Natural killer cell (primary cell): ENCODE measurements around the gene DTX2. TPM values are rescaled to one million over a fixed set of nuclear protein-coding genes. Genes with fewer than 3 reads are reported as not detected.
"Not testable (repeated sequence)": the region's sequence is repeated elsewhere in the genome, so short reads cannot be mapped to it uniquely, and the experiment has no call there.

ENCODE experiments used
- ATAC-seq, 3 donors: fragments of 150-1000 bp in 2 of 3; fragments of 200-7000 bp in 1 of 3; cut with Tn5 transposase; 1 replicate in 1 of 3; 2 replicates in 2 of 3; pipeline ENCODE4 v1.10.0; 2021; ENCODE audit warnings: mild to moderate bottlenecking in 2 of 3, moderate library complexity in 2 of 3
- DNase-seq, 2 donors: peaks; one replicate each; pipeline versions ENCODE4 v3.0.0 to v3.0.0-alpha.2; 2013 to 2021; ENCODE audit warnings: mixed read lengths in 1 of 2
- H3K27ac ChIP-seq: one replicate; pipeline ENCODE4 v1.5.1; 2013; ENCODE audit warnings: mild to moderate bottlenecking, low read length
- H3K27me3 ChIP-seq: one replicate; pipeline ENCODE4 v1.6.1; 2013; ENCODE audit warnings: low read length; ENCODE audit not compliant: control insufficient read depth, insufficient read depth
- H3K36me3 ChIP-seq: one replicate; pipeline ENCODE4 v1.6.1; 2013; ENCODE audit warnings: low read length; ENCODE audit not compliant: control insufficient read depth, insufficient read depth
- H3K4me1 ChIP-seq: one replicate; pipeline ENCODE4 v1.6.1; 2013; ENCODE audit warnings: low read length; ENCODE audit not compliant: control insufficient read depth, insufficient read depth
- H3K4me3 ChIP-seq: one replicate; pipeline ENCODE4 v1.5.1; 2013; ENCODE audit warnings: low read length
- H3K9me3 ChIP-seq: one replicate; pipeline ENCODE4 v1.6.1; 2013; ENCODE audit warnings: low read length; ENCODE audit not compliant: control insufficient read depth, insufficient read depth
- H3K27ac Mint-ChIP-seq, 2 donors: one replicate each; pipeline ENCODE4 v1.8.0; 2022; ENCODE audit warnings: mild to moderate bottlenecking in 2 of 2, mixed read lengths in 2 of 2, moderate library complexity in 1 of 2
- H3K27me3 Mint-ChIP-seq, 2 donors: one replicate each; pipeline ENCODE4 v1.8.0; 2022; ENCODE audit warnings: low read depth in 2 of 2, mixed read lengths in 2 of 2
- H3K36me3 Mint-ChIP-seq: one replicate; pipeline ENCODE4 v1.8.0; 2022; ENCODE audit warnings: mixed read lengths
- H3K4me1 Mint-ChIP-seq, 2 donors: one replicate each; pipeline ENCODE4 v1.8.0; 2022; ENCODE audit warnings: mixed read lengths in 2 of 2
- H3K4me3 Mint-ChIP-seq: one replicate; pipeline ENCODE4 v1.8.0; 2022; ENCODE audit warnings: mild to moderate bottlenecking, moderate library complexity, mixed read lengths
- H3K9me3 Mint-ChIP-seq, 2 donors: one replicate each; pipeline ENCODE4 v1.8.0; 2022; ENCODE audit warnings: mixed read lengths in 2 of 2
- WGBS: methylation state at CpG from one replicate; pipeline ENCODE4 v1.1.7; 2013; ENCODE audit warnings: missing lambda C conversion rate; ENCODE audit not compliant: insufficient coverage; 5-methylcytosine and 5-hydroxymethylcytosine counted together
- intact Hi-C: fragments of 100-400 bp; cut with micrococcal nuclease; formaldehyde crosslinking; loops from one replicate; pipeline ENCODE4 v1.14.2; 2022
- total RNA-seq, 4 donors: library from RNA; stranded (reverse); fragments of 120-200 nt in 1 of 4; gene quantifications; one replicate each; pipeline versions ENCODE4 v1.2.3 to v1.2.4, GENCODE V29; 2013 to 2022

DTX2 gene
- total RNA-seq, 3 donors from 2014 or later (not counting 1 experiment from before 2014, with no cell fraction given), result 32.3 to 48.3 (median 40.5) TPM

DNA sequence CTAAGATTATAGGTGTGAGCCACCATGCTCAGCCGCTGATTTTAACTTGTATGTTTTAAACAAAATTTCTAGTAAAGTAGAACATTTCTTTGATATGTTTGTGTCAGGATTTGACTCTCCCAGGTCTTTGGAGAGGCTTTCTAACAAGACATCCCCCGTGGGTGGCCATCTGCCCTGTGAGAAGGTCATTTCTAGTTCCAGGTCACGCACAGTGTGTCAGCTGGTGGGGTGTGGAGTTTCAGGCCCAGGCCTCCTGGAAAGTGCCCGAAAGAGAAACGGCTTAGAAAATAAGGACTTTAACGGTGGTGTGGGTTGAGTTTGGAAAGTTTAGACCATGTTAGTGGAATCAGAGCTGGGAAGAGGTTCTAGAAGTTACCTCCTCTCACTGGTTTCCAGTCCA lies 11.6 kb downstream of the DTX2 start:
- DNase-seq, ATAC-seq, H3K4me1 Mint-ChIP-seq, H3K36me3 ChIP-seq, H3K4me3 Mint-ChIP-seq, H3K9me3 Mint-ChIP-seq, H3K27me3 ChIP-seq, H3K9me3 ChIP-seq, H3K4me3 ChIP-seq, H3K4me1 ChIP-seq, H3K27ac ChIP-seq, H3K36me3 Mint-ChIP-seq, H3K27ac Mint-ChIP-seq, H3K27me3 Mint-ChIP-seq, intact Hi-C loops: not testable (repeated sequence)
- no CpG with 5 or more reads among the region's 6 CpGs for WGBS

DNA sequence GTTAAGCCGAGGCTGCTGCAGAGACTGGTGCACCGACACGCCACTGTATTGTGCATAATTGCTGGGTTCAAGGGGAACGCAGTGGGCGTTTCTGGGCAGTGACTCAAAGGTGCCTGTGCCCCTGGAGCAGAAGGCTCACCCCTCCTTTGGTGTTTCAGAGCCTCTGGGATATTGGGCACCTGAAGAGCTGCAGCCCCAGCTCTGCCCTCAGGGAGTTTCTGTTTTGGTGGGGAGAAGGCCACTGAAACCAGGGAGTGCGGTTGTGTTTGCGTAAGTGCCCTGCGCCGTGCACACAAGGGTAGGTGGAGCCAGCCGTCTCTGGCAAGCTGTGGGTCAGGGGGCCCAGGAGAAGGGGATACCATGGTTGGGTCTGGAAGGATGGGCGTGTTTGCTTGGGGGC lies 14.8 kb downstream of the DTX2 start:
- H3K27ac ChIP-seq, H3K27me3 Mint-ChIP-seq, H3K4me3 Mint-ChIP-seq, DNase-seq, H3K36me3 Mint-ChIP-seq, H3K4me1 Mint-ChIP-seq, ATAC-seq, H3K9me3 ChIP-seq, H3K27ac Mint-ChIP-seq, H3K4me3 ChIP-seq, intact Hi-C loops, H3K36me3 ChIP-seq, H3K27me3 ChIP-seq, H3K9me3 Mint-ChIP-seq, H3K4me1 ChIP-seq: not testable (repeated sequence)
- no CpG with 5 or more reads among the region's 11 CpGs for WGBS

DNA sequence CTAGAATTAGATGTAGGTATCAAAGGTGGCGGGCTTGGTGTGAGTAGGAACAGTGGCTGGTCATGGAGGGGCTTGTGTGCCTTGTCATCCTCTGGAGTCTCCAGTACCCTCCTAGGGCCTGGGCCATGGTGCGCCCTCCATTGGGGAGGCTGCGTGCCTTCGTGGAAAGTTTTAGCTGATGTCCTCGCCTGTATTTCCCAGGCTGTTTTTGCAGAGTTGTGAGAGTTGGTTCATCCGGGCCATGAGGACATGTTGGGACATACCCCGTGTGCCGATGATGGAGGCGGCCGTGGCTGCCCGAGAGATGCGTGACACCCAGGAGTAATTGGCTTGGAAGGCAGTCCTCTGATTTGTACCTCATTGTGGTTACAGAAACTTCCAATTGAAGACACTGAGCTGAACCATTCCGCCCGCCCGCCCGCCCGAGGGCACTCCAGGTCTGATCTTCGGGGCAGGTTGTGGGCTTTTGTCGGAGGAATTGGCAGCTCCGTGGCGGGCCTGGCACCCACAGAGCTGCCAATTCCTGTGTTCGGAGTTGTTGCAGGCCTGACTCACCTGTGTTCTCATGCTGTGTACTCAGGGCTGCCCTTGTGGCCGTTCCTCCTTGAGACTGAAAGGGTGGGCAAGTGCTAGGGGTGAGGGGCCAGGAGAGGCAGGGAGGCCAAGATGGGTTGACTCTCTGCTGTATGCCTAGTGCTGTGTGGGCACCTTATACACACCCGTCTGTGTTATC lies 15.4 kb downstream of the DTX2 start:
- H3K4me1 Mint-ChIP-seq, H3K4me1 ChIP-seq, H3K27me3 ChIP-seq, H3K9me3 ChIP-seq, ATAC-seq, H3K27me3 Mint-ChIP-seq, H3K27ac Mint-ChIP-seq, H3K4me3 Mint-ChIP-seq, H3K36me3 Mint-ChIP-seq, H3K4me3 ChIP-seq, intact Hi-C loops, DNase-seq, H3K36me3 ChIP-seq, H3K27ac ChIP-seq, H3K9me3 Mint-ChIP-seq: not testable (repeated sequence)
- 98% methylated on average over 15 of the region's 24 CpGs for WGBS

DNA sequence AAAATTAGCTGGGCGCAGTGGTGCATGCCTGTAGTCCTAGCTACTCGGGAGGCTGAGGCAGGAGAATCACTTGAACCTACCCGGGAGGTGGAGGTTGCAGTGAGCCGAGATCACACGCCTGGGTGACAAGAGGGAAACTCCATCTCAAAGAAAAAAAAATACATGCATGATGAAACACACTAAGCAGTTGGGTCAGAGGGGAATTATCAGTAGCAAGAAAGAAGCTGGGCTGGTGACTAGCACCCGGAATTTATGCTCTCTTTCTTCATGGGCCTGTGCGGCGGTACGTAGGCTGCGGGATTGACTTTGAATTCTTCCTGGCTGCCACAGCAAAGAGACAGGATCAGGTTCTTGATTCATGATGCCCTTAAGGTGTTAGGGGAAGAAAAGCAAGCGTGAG lies 18.1 kb downstream of the DTX2 start:
- H3K9me3 ChIP-seq, H3K27me3 Mint-ChIP-seq, H3K9me3 Mint-ChIP-seq, H3K4me3 ChIP-seq, H3K27ac ChIP-seq, H3K4me1 ChIP-seq, H3K36me3 Mint-ChIP-seq, H3K4me1 Mint-ChIP-seq, DNase-seq, H3K27me3 ChIP-seq, H3K36me3 ChIP-seq, H3K4me3 Mint-ChIP-seq, H3K27ac Mint-ChIP-seq, ATAC-seq, intact Hi-C loops: not testable (repeated sequence)
- 82% methylated on average over 5 of the region's 11 CpGs for WGBS

DNA sequence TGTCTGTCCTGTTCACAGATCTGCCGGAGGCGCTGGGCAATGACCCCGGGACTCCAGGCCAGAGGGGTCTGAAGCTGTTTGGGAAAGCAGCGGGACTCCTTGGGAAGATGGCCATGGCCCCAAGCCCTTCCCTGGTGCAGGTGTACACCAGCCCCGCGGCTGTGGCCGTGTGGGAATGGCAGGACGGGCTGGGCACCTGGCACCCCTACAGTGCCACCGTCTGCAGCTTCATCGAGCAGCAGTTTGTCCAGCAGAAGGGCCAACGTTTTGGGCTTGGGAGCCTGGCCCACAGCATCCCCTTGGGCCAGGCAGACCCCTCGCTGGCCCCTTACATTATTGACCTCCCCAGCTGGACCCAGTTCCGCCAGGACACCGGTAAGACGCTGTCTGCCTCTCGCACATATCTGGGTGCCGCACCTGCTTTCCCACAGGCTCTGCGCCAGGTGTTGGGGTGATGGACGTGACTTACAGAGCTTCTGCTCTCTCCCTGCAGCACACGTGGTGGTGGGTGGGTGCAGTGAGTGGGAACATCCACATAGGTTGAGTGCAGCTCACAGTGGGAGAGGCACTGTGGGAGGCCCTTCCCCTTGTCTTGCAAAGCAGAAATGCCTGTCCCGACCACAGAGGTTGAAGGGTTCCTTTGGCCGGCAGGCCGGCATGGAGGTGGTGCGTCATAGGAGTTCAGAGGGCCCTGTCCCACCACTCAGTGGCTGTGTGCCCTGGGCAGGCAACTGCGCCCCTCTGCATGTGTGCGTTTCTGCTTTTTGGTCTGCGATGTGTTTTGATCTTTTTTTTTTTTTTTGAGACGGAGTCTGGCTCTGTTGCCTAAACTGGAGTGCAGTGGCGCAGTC lies 19.1 kb downstream of the DTX2 start:
- H3K27me3 Mint-ChIP-seq, H3K36me3 ChIP-seq, H3K4me1 Mint-ChIP-seq, H3K9me3 ChIP-seq, ATAC-seq, H3K4me3 ChIP-seq, H3K27ac Mint-ChIP-seq, H3K4me1 ChIP-seq, intact Hi-C loops, H3K27me3 ChIP-seq, H3K9me3 Mint-ChIP-seq, H3K27ac ChIP-seq, H3K36me3 Mint-ChIP-seq, H3K4me3 Mint-ChIP-seq, DNase-seq: not testable (repeated sequence)
- 95% methylated on average over 20 of the region's 29 CpGs for WGBS

DNA sequence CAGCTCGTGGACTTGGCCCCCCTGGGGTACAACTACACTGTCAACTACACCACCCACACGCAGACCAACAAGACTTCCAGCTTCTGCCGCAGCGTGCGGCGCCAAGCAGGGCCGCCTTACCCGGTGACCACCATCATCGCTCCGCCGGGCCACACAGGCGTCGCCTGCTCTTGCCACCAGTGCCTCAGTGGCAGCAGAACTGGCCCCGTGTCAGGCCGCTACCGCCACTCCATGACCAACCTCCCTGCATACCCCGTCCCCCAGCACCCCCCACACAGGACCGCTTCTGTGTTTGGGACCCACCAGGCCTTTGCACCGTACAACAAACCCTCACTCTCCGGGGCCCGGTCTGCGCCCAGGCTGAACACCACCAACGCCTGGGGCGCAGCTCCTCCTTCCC lies 21.2 kb downstream of the DTX2 start:
- H3K27ac ChIP-seq, H3K36me3 ChIP-seq, ATAC-seq, H3K4me1 ChIP-seq, DNase-seq, H3K4me3 ChIP-seq, H3K9me3 ChIP-seq, H3K36me3 Mint-ChIP-seq, H3K27ac Mint-ChIP-seq, H3K27me3 Mint-ChIP-seq, H3K4me3 Mint-ChIP-seq, H3K9me3 Mint-ChIP-seq, H3K4me1 Mint-ChIP-seq, intact Hi-C loops, H3K27me3 ChIP-seq: not testable (repeated sequence)
- 96% methylated on average over 24 of the region's 24 CpGs for WGBS

DNA sequence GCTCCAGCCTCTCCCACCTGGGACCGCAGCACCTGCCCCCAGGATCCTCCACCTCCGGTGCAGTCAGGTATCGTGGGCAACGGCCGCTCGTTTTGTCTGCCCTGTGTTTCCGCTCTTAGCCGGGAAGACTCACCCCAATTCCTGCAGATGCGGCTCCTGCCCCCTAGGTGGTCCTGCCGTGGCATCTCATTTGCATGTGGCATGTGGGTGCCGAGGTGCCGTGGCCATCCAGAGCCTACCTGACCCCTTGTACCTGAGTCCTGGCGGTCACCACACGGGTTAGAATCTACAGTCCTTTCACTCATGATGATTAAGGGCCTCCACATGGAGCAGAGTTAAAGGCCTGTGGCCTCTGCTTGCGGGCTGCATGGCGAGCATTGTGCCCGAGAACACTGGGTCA lies 21.6 kb downstream of the DTX2 start:
- ATAC-seq, intact Hi-C loops, H3K4me1 ChIP-seq, H3K4me3 ChIP-seq, H3K27me3 Mint-ChIP-seq, H3K36me3 Mint-ChIP-seq, H3K27ac ChIP-seq, H3K4me1 Mint-ChIP-seq, DNase-seq, H3K4me3 Mint-ChIP-seq, H3K27ac Mint-ChIP-seq, H3K9me3 ChIP-seq, H3K9me3 Mint-ChIP-seq, H3K27me3 ChIP-seq, H3K36me3 ChIP-seq: not testable (repeated sequence)
- 96% methylated on average over 12 of the region's 17 CpGs for WGBS

DNA sequence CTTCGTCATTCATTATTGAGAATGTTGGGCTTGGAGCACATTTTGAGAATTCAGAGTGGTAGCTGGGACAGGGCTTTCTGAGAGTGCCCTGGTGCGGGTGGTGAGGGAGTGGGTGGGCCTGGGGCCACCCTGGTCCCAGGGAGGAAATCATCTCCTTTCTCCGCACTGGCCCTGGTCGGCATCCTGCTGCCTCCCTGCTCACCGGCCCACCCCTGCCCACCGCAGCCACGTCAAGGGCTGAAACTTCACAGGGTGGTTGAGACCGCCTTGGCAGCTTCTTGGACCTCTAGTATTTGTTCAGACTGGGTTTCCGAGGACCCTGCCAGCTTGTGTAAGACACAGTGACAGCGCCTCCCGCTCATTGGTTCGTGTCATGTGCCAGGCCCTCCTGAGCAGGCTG lies 22.9 kb downstream of the DTX2 start:
- H3K36me3 ChIP-seq, H3K36me3 Mint-ChIP-seq, ATAC-seq, H3K4me3 ChIP-seq, H3K4me1 ChIP-seq, H3K27ac ChIP-seq, intact Hi-C loops, H3K27me3 ChIP-seq, H3K9me3 ChIP-seq, H3K9me3 Mint-ChIP-seq, DNase-seq, H3K4me1 Mint-ChIP-seq, H3K4me3 Mint-ChIP-seq, H3K27ac Mint-ChIP-seq, H3K27me3 Mint-ChIP-seq: not testable (repeated sequence)
- 90% methylated on average over 2 of the region's 12 CpGs for WGBS
